DMS114 treated with DMSO at 0.1 percent for 48 hours (cell line): Measurements from ENCODE around the gene DPH5.
"Not testable (repeated sequence)": the region's sequence is repeated elsewhere in the genome, so short reads cannot be mapped to it uniquely, and the experiment has no call there.

Experiments
- DNase-seq: peaks from one replicate; lab custom pipeline; 2025; ENCODE audit not compliant: unreplicated experiment; lab: John Stamatoyannopoulos, UW

The DPH5 gene

GRCh38 chr1:100946064-100946463 is 79.5 kb downstream of the DPH5 start:
- DNase-seq, result not testable (repeated sequence)

- no peak for DNase-seq
Measured at GRCh38 chr1:100943533-100943932, 82.1 kb downstream of the DPH5 start.

- DNase-seq, result no peak
Measured at GRCh38 chr1:100942304-100943046, 83.1 kb downstream of the DPH5 start.

GRCh38 chr1:100941580-100942216 is 83.9 kb downstream of the DPH5 start:
- no peak for DNase-seq

GRCh38 chr1:100941098-100941527 is 84.5 kb downstream of the DPH5 start:
- DNase-seq, result no peak
